ENCODE data around the gene AUTS2. TPM values are rescaled to one million over a fixed set of nuclear protein-coding genes. Genes with fewer than 3 reads are reported as not detected.

Gene AUTS2
- total RNA-seq, 3 donors from 2014 or later, result 31.5 to 94.3 (median 81.3) TPM

DNA sequence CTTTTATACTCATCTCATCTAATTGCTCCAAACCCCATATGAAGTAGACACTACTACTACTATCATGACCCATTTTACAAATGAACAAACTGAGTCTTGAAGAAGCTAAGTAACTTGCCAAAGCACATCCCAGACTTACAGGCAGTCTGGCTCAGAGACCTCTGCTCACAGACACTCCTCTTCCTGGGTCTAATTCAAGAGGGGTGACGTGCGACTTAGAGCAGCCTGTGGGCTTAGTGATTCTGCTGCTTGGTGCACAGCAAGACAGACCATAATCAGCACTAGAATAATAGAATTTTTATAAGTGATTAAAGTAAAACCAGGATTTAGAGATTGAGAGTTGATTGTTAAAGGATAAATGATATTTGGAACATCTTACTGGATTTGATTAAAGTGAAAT is 750.8 kb downstream of the AUTS2 start:
- intact Hi-C loops (cut with DNase I; ENCODE audit: low total_unique reads), result no loop called here

DNA sequence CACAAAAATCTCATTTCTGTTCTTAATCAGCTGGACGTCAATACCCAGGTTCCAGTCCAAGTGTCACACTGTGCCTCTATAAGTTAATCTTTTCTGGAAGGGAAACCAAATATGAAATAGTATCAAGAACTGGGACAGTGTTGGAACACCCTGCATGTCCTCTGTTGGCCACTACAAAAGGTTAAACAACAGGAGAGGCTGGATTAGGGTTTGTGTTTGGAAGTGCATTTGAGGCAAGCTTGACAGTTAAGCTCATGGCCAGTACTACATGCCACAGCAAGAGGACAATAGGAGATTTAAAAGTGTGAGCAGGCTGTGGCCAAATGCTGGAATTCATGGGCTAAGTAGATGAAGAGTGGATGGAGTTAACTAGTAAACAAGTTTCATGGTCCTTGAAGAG is 751.5 kb downstream of the AUTS2 start:
- intact Hi-C loops (cut with DNase I; ENCODE audit: low total_unique reads), result no loop called here
- TF ChIP-seq POLR2A (IDR thresholded peaks at IDR 0.05) (no peak), POLR2AphosphoS5 (IDR thresholded peaks at IDR 0.05) (no peak)
- TF ChIP-seq, protein P1, sequence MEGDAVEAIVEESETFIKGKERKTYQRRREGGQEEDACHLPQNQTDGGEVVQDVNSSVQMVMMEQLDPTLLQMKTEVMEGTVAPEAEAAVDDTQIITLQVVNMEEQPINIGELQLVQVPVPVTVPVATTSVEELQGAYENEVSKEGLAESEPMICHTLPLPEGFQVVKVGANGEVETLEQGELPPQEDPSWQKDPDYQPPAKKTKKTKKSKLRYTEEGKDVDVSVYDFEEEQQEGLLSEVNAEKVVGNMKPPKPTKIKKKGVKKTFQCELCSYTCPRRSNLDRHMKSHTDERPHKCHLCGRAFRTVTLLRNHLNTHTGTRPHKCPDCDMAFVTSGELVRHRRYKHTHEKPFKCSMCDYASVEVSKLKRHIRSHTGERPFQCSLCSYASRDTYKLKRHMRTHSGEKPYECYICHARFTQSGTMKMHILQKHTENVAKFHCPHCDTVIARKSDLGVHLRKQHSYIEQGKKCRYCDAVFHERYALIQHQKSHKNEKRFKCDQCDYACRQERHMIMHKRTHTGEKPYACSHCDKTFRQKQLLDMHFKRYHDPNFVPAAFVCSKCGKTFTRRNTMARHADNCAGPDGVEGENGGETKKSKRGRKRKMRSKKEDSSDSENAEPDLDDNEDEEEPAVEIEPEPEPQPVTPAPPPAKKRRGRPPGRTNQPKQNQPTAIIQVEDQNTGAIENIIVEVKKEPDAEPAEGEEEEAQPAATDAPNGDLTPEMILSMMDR (IDR thresholded peaks at IDR 0.05), result no peak
- H3K27ac ChIP-seq, result no peak overlapping the region
- H3K9me3 ChIP-seq, result no peaks in the 10 kb centered on the region
- no peak overlapping the region for H3K4me3 ChIP-seq
- no peaks in the 10 kb centered on the region for H3K4me1 ChIP-seq
- no peaks in the 10 kb centered on the region for H3K36me3 ChIP-seq
- H3K27me3 ChIP-seq, result no peaks in the 10 kb centered on the region
- DNase-seq (ENCODE audit: low spot score in 2 of 2), result no peak

More for the DNA sequence above, 750.8 kb downstream of the AUTS2 start:
- Histone ChIP-seq H3K4me1 (no peaks in the 10 kb centered on the region), H3K9me3 (no peaks in the 10 kb centered on the region), H3K27ac (no peak overlapping the region), H3K27me3 (no peaks in the 10 kb centered on the region), H3K36me3 (no peaks in the 10 kb centered on the region), H3K4me3 (no peak overlapping the region)
- TF ChIP-seq, protein P1 (IDR thresholded peaks at IDR 0.05), result no peak
- TF ChIP-seq POLR2A (IDR thresholded peaks at IDR 0.05) (no peak), POLR2AphosphoS5 (IDR thresholded peaks at IDR 0.05) (no peak)
- DNase-seq (ENCODE audit: low spot score in 2 of 2), result no peak

DNA sequence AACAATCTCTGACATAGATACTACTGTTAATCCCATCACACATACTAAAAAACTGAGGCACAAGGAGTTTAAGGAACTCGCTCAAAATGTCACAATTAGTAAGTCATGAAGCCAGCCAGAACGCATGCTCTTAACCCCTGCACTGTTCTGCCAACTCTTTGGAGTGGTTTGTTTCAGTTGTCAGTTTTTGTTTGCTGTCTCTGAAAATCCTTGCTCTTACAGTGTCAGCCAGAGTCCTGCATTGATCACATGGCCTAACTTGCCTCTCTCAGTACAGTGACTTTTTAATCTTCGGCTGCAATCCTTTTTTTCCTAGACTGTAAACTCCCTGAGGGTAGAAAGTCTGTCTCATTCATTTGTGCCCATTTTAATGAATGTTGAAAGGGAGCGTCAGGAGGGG is 753.8 kb downstream of the AUTS2 start:
- H3K9me3 ChIP-seq, result no peaks in the 10 kb centered on the region
- no peaks in the 10 kb centered on the region for H3K4me1 ChIP-seq
- no peak overlapping the region for H3K27ac ChIP-seq
- no peaks in the 10 kb centered on the region for H3K27me3 ChIP-seq
- no peak overlapping the region for H3K4me3 ChIP-seq
- intact Hi-C loops (cut with DNase I; ENCODE audit: low total_unique reads), result no loop called here
- TF ChIP-seq, protein P1 (IDR thresholded peaks at IDR 0.05), result no peak
- TF ChIP-seq POLR2A (IDR thresholded peaks at IDR 0.05) (no peak), POLR2AphosphoS5 (IDR thresholded peaks at IDR 0.05) (no peak)
- no peak for DNase-seq (ENCODE audit: low spot score in 2 of 2)
- H3K36me3 ChIP-seq, result no peaks in the 10 kb centered on the region

DNA sequence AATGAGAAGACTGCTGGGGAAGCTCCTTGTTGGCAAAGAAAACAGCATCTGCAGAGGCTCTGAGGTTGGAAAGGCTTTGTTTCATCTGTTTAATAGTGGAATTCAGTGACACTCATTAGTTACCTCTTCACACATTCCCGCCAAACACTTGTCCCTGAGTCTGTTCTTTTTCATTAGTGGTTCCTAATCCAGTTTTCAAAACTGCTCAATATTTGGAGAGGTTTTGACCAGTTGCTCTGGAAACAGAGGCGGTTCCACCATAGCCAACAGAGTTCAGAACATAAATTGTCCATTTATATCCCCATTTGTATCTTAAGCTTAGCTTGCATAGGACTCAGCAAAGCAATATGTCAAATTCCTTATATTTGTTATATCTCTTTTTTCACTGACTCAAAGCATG is 754.6 kb downstream of the AUTS2 start:
- H3K9me3 ChIP-seq, result no peaks in the 10 kb centered on the region
- no peak for TF ChIP-seq POLR2A (IDR thresholded peaks at IDR 0.05)
- TF ChIP-seq, protein P1 (IDR thresholded peaks at IDR 0.05), result no peak
- TF ChIP-seq POLR2AphosphoS5 (IDR thresholded peaks at IDR 0.05), result no peak
- intact Hi-C loops (cut with DNase I; ENCODE audit: low total_unique reads), result no loop called here
- H3K36me3 ChIP-seq, result no peaks in the 10 kb centered on the region
- no peak overlapping the region for H3K27ac ChIP-seq
- H3K4me3 ChIP-seq, result no peak overlapping the region
- no peaks in the 10 kb centered on the region for H3K4me1 ChIP-seq
- DNase-seq (ENCODE audit: low spot score in 2 of 2), result no peak
- no peaks in the 10 kb centered on the region for H3K27me3 ChIP-seq

DNA sequence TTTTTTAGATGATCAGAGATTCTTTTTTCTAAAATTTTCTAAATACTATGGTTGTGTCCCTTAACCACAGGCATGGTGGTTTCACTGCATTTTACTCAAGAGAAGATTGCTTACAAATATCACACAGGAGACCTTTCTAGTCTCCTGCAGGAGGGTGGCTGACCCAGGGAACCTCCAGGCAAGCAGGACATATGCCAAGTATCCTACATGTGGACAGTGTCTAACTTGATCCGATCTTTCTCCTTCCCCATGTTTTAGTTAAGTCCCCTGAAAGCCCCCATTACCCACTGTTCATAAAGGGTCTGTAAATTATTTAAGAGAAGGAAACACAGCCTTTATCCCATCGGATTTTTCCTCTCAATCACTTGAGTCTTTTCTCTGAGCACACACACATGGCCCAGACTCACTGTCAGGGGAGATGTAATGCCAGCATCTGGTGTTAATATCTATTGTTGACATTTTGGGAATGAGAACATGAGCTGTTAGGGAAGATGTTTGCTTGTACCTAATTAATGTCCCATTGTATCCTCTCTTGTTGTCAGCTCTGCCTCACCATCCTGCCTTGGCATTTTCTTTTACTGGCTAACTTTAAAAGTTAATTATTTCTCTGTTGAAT is 755.2 kb downstream of the AUTS2 start:
- H3K4me1 ChIP-seq, result no peaks in the 10 kb centered on the region
- DNase-seq (ENCODE audit: low spot score in 2 of 2), result no peak
- TF ChIP-seq POLR2A (IDR thresholded peaks at IDR 0.05) (no peak), POLR2AphosphoS5 (IDR thresholded peaks at IDR 0.05) (no peak)
- TF ChIP-seq, protein P1 (IDR thresholded peaks at IDR 0.05), result no peak
- H3K27ac ChIP-seq, result no peak overlapping the region
- H3K27me3 ChIP-seq, result no peaks in the 10 kb centered on the region
- H3K36me3 ChIP-seq, result no peaks in the 10 kb centered on the region
- H3K9me3 ChIP-seq, result no peaks in the 10 kb centered on the region
- intact Hi-C loops (cut with DNase I; ENCODE audit: low total_unique reads), result no loop called here
- no peak overlapping the region for H3K4me3 ChIP-seq

Measured in breast epithelium (tissue), 4 donors.